Prostate gland (tissue), 2 donors: ENCODE results near the gene HCK. TPM values are rescaled to one million over a fixed set of nuclear protein-coding genes. Genes with fewer than 3 reads are reported as not detected.

ENCODE experiments used
- DNase-seq: peaks from one replicate; pipeline ENCODE4 v3.0.0-alpha.2; 2019; ENCODE audit warnings: low spot score
- H3K27ac ChIP-seq, 2 donors: fragments of 200-600 bp; sonication (generic); 2 replicates each; pipeline ENCODE4 v1.5.1; 2017 to 2019
- H3K27me3 ChIP-seq: fragments of 200-600 bp; sonication (generic); replicated peaks from 2 replicates; pipeline ENCODE4 v1.5.1; 2019; ENCODE audit not compliant: insufficient read depth
- H3K36me3 ChIP-seq, 2 donors: fragments of 200-600 bp; sonication (generic); 1 replicate in 1 of 2; 2 replicates in 1 of 2; pipeline versions ENCODE4 v1.5.1 to v1.8.1; 2017 to 2019
- H3K4me1 ChIP-seq: fragments of 200-600 bp; sonication (generic); replicated peaks from 2 replicates; pipeline ENCODE4 v1.5.1; 2019
- H3K4me3 ChIP-seq, 2 donors: fragments of 200-600 bp; sonication (generic); 2 replicates each; pipeline ENCODE4 v1.5.1; 2017 to 2019
- H3K9me3 ChIP-seq: fragments of 200-600 bp; sonication (generic); 2 replicates; pipeline ENCODE4 v1.5.1; 2017
- POLR2A ChIP-seq: fragments of 450-650 bp; IDR thresholded peaks from one replicate; pipeline ENCODE4 v1.6.1; 2016; ENCODE audit warnings: antibody characterized with exemption, mild to moderate bottlenecking
- POLR2AphosphoS5 ChIP-seq: sonication (generic); formaldehyde crosslinking; IDR thresholded peaks from one replicate; pipeline ENCODE4 v1.6.1; 2017; ENCODE audit warnings: antibody characterized with exemption
- WGBS: methylation state at CpG from one replicate; pipeline ENCODE4 v1.1.5; 2018; 5-methylcytosine and 5-hydroxymethylcytosine counted together
- intact Hi-C: fragments of 100-400 bp; cut with DNase I; formaldehyde crosslinking; loops from one replicate; pipeline ENCODE4 v1.14.2; 2022
- total RNA-seq, 2 donors: library from RNA; depleted of rRNA; stranded (reverse); fragments of >200 nt; gene quantifications; one replicate each; pipeline ENCODE4 v1.1.0, GENCODE V29; 2016
- TF ChIP-seq, protein P1 (sequence below), 4 experiments: fragments of 200-600 bp in 2 of 4; fragments of 450-650 bp in 2 of 4; sonication (generic) in 2 of 4; IDR thresholded peaks; 1 replicate in 3 of 4; 2 replicates in 1 of 4; pipeline ENCODE4 v1.5.1; 2016 to 2019; ENCODE audit warnings: antibody characterized with exemption in 4 of 4, mild to moderate bottlenecking in 2 of 4, moderate library complexity in 2 of 4

The HCK gene
- total RNA-seq, 2 donors from 2014 or later, result 3.1 to 6.0 TPM

- no peaks in the 10 kb centered on the region for H3K27me3 ChIP-seq
- 61% methylated on average over 3 of the region's 3 CpGs for WGBS
- intact Hi-C loops, result no loop called here
Measured at GRCh38 chr20:32111156-32111686, 59.2 kb downstream of the HCK start.

DNA sequence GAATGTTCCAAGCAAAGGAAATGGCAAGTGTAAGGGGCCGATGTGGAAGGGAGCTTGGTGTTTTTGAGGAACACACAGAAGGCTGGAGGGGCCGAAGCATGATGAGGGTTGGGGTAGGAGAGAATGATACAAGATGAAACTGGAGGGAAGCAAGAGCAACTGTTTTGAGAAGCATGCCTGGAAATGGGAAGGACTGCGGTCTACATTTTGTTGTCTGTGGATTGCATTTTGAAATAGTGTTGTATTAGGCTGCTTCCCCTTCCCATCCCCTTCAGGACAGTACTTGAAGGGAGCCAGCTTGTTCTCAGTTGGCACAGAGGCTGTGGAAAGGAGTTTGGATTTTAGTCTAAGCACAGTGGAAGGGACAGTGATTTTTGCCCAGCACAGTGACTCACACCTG, 59.7 kb downstream of the HCK start:
- DNase-seq, result no peak
- Histone ChIP-seq H3K36me3 (no peaks in the 10 kb centered on the region), H3K27ac (no peak overlapping the region), H3K9me3 (no peaks in the 10 kb centered on the region), H3K27me3 (no peaks in the 10 kb centered on the region), H3K4me3 (no peak overlapping the region), H3K4me1 (peaks cover 6% of the 10 kb centered on the region)
- TF ChIP-seq POLR2A (no peak), POLR2AphosphoS5 (no peak)
- TF ChIP-seq, protein P1, sequence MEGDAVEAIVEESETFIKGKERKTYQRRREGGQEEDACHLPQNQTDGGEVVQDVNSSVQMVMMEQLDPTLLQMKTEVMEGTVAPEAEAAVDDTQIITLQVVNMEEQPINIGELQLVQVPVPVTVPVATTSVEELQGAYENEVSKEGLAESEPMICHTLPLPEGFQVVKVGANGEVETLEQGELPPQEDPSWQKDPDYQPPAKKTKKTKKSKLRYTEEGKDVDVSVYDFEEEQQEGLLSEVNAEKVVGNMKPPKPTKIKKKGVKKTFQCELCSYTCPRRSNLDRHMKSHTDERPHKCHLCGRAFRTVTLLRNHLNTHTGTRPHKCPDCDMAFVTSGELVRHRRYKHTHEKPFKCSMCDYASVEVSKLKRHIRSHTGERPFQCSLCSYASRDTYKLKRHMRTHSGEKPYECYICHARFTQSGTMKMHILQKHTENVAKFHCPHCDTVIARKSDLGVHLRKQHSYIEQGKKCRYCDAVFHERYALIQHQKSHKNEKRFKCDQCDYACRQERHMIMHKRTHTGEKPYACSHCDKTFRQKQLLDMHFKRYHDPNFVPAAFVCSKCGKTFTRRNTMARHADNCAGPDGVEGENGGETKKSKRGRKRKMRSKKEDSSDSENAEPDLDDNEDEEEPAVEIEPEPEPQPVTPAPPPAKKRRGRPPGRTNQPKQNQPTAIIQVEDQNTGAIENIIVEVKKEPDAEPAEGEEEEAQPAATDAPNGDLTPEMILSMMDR (IDR thresholded peaks at IDR 0.05), result no peak
- whole genome bisulfite sequencing, result 91% methylated on average over 3 of the region's 3 CpGs
- intact Hi-C loops, result no loop called here

More at GRCh38 chr20:32111156-32111686, 59.2 kb downstream of the HCK start:
- DNase-seq, result no peak
- no peak overlapping the region for H3K27ac ChIP-seq
- no peaks in the 10 kb centered on the region for H3K36me3 ChIP-seq
- H3K4me3 ChIP-seq, result no peak overlapping the region
- no peaks in the 10 kb centered on the region for H3K9me3 ChIP-seq
- H3K4me1 ChIP-seq, result peaks cover 6% of the 10 kb centered on the region
- TF ChIP-seq, protein P1 (IDR thresholded peaks at IDR 0.05), result no peak
- TF ChIP-seq POLR2A, result no peak
- TF ChIP-seq POLR2AphosphoS5, result no peak

DNA sequence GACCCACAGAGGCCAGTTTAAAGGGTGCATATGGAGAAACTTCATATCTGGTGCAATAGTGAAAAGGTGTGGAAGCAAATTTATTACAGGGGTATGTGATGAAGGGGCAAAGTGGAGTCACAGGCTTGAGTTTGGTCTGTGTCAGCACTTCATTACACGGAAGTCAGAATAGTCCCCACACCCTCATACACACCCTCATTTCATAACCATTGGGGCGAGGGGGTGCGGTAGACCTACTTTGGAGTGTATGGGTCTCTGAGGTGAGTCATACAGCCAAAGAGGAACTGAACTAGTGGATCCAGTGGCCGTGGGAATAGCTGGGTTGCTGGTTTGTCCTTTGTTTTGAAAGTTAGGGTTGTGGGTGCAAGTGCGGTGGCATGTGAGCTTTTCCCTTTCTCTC, 60.8 kb downstream of the HCK start:
- Histone ChIP-seq H3K4me1 (peaks cover 6% of the 10 kb centered on the region), H3K36me3 (no peaks in the 10 kb centered on the region), H3K27ac (no peak overlapping the region), H3K27me3 (no peaks in the 10 kb centered on the region), H3K9me3 (no peaks in the 10 kb centered on the region), H3K4me3 (no peak overlapping the region)
- TF ChIP-seq POLR2A (no peak), POLR2AphosphoS5 (no peak)
- TF ChIP-seq, protein P1 (IDR thresholded peaks at IDR 0.05), result no peak
- intact Hi-C loops, result no loop called here
- no peak for DNase-seq
- 82% methylated on average over 5 of the region's 5 CpGs for WGBS

DNA sequence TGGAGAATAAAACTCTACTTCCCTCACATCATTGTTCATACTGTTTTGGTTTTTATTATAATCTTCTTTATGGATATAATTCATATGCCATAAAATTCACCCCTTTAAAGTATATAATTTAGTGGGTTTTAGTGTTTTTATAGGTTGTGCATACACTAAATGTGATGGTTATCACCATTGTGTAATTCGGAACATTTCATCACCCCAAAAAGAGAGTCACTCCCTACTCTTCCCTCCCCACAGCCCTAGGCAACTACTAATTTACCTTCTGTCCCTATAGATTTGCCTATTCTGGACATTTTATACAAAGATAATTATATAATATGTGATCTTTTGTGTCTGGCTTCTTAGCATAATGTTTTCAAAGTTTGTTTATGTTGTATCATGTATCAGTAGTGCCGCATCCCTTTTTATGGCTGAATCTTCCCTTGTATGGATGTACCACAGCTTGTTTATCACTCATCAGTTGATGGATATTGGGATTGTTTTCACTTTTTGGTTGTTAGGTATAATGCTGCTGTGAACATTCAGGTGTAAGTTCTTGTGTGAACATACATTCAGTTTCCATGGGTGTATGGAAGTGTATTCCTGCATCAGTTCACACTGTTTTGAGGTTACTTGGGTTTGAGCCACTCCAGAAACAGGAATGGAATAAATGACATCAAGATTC, 61.7 kb downstream of the HCK start:
- intact Hi-C loops, result no loop called here
- Histone ChIP-seq H3K4me1 (peaks cover 6% of the 10 kb centered on the region), H3K27me3 (no peaks in the 10 kb centered on the region), H3K4me3 (no peak overlapping the region), H3K9me3 (no peaks in the 10 kb centered on the region), H3K27ac (no peak overlapping the region), H3K36me3 (no peaks in the 10 kb centered on the region)
- no peak for DNase-seq
- TF ChIP-seq, protein P1 (IDR thresholded peaks at IDR 0.05), result no peak
- no peak for TF ChIP-seq POLR2AphosphoS5
- WGBS, result 62% methylated on average over 2 of the region's 2 CpGs

- Histone ChIP-seq H3K9me3 (no peaks in the 10 kb centered on the region), H3K4me1 (peaks cover 6% of the 10 kb centered on the region), H3K27ac (no peak overlapping the region), H3K27me3 (no peaks in the 10 kb centered on the region), H3K36me3 (no peaks in the 10 kb centered on the region), H3K4me3 (no peak overlapping the region)
- no peak for DNase-seq
- intact Hi-C loops, result no loop called here
- TF ChIP-seq, protein P1 (IDR thresholded peaks at IDR 0.05), result no peak
- TF ChIP-seq POLR2A, result no peak
- no peak for TF ChIP-seq POLR2AphosphoS5
- 73% methylated on average over 8 of the region's 8 CpGs for WGBS
Measured at GRCh38 chr20:32114305-32114960, 62.4 kb downstream of the HCK start.
